Measurements from ENCODE around the gene CD320.
"Not testable (repeated sequence)": the region's sequence is repeated elsewhere in the genome, so short reads cannot be mapped to it uniquely, and the experiment has no call there.

Gene CD320

DNA sequence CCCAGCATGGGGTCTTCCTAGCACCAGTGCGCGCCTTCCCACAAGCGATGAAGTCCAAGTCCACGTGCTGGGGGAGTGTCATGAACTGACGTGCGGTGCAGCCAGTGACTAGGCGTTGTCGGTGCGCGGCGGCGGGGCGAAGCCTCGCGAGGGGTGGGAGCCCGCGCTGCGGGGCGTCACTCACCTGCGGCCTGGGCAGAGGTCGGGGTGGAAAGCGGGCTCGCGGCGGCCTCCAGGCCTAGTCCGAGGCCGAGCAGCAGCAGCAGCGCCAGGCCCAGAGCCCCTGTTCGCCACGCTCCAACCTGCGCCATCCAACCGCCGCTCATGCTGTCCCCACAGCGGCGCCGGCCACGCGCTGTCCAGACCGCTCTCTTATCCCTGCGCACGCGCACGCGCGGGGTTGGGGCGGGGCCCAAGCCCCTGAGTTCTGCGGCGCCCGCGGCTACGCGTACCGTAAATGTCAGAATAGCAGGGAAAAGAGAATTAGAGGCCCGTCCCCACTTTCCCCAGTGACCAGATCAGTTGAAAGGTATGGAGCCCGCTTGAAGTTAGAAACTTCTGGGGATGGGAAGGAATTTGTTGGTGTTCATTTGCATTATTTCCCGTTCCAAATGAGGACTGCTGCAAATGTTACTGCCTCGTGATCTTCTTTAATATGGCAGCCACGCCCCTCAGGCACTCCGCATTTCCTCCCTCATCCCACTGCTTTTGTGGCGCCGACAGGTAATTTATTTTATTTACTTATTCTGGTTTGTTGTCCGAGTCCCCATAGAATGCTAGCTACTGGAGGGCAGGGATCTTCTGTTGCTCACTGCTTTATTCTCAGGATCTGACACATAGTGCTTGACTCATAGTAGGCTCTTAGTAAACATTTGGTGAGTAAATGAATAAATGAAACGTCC is at the start of gene CD320:
Gene CD320 (minus strand): TSS at position 394 of the 902 bp plus-strand sequence. CDS start 68 bp downstream, at position 326.
- peak; percentile 90 for DNase-seq

DNA sequence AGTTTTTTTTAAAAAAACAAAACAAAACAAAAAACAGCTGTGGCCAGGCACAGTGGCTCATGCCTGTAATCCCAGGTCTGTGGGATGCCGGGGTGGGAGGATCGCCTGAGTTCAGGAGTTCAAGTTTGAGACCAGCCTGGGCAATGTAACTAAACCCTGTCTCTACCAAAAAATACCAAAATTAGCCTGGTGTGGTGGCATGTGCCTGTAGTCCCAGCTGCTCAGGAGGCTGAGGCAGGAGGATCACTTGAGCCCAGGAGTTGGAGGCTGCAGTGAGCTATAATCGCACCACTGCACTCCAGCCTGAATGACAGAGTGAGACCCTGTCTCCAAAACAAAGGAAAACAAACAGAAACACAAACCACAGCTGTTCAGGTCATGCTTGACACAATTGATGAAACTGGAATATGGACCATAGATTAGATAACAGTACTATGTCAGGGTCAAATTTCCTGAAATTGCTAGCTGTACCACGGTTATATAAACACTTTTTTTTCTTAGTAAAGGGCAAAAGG is 48.9 kb upstream of the CD320 start:
- DNase-seq = no peak

DNA sequence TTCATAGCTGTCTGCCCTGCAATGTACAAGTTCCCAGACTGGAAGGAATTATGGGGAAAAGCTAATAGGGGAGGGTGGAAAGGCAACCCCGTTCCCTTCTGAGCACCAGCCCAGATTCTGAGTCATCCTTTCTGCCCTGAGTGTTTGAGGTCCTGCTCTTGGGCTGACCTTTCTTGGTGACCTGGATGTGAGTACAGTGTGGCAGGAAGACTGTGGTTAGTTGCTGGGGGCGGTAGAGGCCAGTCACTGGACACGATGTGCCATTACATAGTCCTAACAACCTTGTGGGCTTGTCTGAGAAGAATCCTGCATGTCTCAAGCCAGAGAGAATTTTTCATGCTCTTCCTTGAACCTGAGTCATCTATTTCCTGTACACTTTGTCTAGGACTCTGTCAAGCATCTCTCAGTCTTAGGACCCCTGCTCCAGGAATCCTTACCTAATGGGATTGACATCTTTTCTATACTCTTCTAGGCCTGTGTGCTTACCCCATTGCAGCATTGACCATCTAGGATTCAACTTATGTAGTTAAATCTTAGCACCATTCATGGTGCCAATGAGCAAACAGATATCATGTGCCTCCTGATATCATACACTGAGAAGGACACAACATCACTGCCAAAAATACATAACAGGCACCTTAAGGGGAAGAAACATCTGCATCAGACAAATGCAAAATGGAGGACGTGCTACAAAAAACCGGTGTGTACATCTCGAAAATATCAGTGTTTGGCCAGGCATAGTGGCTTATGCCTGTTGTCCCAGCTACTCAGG is 47.7 kb upstream of the CD320 start:
- no peak for DNase-seq

DNA sequence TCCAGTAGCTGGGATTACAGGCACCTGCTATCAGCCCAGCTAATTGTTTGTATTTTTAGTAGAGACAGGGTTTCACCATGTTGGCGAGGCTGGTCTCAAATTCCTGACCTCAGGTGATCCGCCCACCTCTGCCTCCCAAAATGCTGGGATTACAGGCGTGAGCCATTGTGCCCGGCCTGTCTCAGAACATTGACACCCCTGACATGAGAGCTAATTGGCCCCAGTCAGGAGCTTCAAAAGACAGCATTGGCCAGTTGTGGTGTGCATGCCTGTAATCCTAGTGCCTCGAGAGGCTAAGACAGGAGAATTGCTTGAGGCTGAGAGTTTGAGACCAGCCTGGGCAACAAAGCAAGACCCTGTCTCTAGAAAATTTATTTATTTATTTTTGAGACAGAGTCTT is 44.7 kb upstream of the CD320 start:
- DNase-seq = not testable (repeated sequence)

DNA sequence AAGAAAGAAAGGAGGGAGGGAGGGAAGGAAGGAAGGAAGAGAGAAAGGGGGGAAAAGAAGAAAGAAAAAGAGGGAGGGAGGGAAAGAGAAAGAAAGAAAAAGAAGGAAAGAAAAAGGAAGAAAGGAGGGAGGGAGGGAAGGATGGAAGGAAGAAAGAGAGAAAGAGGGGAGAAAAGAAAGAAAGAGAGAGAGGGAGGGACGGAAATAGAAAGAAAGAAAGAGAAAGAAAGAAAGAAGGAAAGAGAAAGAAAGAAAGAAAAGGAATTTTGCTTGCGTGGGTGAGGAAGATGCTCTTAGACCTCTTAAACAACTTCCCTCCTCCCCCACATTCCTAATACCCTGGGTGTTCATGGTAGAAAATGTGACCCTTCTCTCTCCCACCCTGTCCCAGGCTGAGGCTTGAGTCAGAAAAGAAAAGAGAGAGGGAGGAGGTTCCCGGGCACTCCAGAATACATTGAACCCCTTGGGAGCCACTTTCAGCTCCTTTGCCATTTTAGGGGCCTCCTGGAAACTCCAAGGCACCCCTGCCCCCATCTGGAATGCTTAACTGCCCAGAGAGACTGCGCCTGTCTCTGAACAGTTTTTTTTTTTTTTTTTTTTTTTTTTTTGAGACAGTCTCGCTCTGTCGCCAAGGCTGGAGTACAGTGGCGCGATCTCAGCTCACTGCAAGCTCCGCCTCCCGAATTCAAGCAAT is 44.1 kb upstream of the CD320 start:
- DNase-seq = no peak

DNA sequence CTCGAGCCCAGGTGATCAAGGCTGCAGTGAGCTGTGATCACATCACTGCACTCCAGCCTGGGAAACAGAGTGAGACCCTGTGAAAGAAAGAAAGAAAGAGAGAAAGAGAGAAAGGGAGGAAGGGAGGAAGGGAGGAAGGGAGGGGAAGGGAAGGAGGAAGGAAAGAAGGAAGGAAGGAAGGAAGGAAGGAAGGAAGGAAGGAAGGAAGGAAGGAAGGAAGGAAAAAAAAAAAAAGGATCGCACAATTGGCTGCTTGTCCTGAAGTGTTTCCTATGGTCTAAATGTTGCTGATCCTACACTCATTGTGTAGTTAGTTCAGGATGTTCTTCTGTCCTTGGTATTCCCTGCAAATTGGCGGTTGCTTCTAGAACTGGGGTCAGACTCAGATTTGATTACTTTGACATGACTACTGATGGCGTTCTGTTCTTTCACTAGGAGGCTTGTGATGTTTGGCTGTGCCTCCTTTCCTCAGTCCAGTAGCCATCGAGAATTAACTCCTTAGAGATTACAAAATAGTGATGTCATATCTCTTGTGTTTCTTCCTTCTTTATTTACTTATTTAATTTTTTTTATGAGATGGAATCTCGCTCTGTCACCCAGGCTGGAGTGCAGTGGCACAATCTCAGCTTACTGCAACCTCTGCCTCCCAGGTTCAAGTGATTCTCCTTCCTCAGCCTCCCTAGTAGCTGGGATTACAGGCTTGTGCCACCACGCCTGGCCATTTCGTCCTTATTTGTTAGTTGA is 41.6 kb upstream of the CD320 start:
- DNase-seq = not testable (repeated sequence)

DNA sequence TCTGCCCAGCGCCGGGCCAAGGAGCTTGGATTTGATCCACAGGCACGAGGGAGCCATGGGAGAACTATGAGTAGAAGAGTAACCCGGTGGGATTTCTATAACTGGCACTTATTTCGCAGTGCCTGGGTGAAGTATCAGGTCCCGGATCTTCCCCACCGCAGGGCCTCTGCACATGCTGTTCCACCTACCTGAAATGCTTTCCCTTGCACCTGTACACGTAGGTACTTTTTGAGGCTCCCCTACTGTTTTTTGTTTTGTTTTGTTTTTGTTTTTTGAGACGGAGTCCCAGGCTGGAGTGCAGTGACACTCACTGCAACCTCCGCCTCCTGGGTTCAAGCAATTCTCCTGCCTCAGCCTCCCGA is 35.3 kb upstream of the CD320 start:
- no peak for DNase-seq

DNA sequence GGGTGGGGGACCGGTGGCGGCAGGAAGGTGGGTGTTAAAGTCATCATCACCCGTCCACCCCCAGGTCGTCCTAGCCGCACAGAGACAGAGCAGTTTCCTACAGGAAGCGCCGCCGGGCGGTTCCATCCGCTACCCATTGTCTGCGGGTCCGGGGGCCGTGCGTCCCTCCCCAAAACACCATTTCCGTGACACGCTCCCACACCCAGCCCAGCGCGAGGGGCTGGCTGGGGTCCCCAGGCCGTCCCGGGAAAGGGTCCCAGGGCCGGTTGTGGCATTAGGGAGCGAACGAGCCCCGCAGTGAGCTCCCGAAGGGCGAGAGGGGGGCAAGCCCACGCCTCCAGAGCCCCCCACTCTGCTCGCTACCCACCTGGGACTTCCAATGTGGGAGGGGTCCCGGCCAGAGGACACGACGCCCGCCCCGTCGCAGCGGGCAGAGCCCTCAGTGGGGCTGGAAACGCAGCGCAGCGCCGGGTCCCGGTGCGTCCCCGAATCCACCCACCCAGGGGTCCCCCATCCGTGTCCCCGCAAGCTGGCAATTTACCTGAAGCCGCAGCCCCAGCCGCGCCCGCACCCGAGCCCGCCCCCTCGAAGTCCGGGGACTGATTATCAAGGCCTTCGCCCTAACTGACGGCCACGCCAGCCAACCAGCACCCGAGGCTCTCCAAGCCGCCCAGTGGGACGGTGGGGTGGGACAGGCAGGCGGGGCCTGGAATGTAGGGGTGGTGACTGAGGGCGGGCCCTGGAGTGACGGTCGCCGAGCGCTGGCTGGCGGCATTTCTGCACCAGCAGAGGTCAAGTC is 34.7 kb upstream of the CD320 start, which contains the start of gene KANK3:
Gene KANK3 (minus strand): TSS at position 579 of the 799 bp plus-strand sequence. CDS start 5,434 bp downstream, outside the sequence.
- DNase-seq = peak; percentile 67

DNA sequence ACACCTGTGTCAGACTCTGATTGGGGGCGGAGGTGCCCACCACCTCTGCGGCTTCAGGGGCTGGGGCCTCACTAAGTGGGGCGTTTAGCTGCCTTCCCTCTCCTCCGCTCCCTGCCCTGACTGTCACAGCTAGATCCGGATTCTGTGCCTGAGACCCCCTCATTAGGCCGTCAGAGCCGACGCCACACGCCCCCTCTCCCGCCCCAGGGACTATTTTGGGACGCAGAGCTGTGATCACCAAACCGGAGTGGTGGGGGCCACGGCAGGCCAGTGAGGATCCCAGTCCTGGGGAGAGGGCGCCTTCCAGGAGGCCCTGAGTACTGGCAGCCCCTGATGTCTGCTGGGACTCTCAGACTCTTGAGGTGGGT is 34.1 kb upstream of the CD320 start:
- no peak for DNase-seq

DNA sequence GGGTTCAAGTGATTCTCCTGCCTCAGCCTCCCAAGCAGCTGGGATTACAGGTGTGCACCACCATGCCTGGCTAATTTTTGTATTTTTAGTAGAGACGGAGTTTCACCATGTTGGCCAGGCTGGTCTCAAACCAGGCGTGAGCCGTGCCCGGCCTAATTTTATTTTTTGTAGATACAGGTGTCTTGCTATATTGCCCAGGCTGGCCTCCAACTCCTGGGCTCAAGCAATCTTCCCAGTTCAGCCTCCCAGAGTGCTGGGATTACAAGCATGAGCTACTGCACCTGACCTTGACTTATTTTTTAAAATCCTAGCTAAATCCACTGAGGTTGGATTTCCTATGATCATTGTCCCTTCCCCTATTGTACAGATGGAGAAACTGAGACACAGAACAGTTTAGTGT is 33.3 kb upstream of the CD320 start:
- not testable (repeated sequence) for DNase-seq

DNA sequence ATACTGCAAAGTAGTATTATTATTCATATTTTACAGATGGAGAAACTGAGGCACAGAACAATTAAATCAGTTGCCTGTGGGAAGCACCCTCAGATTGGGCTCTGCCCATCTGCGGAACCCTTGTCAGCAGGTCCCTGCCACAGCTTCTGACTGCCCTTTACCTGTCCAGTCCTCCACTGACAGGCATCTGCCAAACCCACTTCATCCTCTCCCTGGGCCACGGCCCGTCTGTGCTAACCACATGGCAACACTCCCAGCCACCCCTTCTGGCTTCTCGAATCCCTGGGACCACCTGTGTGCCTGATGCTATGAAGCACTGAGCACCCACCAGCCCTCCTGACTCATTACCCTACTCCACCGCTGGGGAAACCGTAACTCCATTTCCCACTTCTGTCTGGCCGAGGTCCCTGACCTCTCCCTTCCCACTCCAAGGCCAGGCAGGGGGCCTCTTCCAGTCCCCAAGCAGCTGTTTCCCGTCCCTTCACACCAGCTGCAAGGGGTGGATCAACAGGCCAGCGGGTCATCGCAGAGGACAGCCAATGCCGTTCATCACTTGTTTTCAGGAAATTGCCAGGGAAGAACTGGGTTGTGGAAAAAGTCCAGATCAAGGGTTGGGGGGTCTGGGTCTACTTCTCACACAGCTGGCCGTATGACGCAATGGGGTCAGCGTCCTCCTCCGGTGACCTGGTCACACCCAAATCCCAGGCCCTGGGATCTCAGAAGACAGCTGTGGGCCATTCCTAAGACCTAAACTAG is 32.4 kb upstream of the CD320 start:
- no peak for DNase-seq

DNA sequence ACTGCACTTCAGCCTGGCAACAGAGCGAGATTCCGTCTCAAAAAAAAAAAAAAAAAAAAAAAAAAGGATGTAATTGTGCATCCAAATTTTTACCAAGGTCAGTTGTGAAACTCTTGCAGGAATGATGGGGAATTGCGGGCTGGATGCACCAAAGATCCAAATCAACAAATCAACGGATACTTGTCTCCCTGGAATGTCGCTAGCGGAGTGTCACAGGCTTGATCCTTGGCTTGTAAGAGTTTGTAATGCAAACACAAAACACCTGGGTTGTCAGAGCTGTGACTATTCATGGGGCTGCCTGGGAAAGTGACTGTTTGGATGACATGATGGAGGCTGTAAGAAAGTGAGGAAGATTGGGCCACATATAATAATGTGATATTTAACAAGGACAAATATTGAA is 30.7 kb upstream of the CD320 start:
- no peak for DNase-seq

DNA sequence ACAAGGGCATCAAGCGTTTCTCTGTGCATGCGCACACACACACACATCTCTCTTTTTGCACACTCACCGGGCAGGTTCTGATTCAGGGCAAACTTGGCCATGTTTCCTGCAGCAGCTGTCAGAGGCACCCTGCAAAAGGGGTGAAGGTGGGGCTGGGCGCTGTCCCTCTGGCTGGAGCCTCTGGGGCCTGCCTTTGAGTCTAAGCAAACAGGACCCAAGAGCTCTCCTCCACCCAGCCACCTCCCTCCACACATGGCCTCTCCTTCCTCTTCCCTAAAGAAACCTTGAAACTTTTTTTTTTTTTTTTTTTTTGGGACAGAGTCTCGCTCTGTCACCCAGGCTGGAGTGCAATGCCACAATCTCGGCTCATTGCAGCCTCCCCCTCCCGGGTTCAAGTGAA is 29.6 kb upstream of the CD320 start:
- DNase-seq = no peak

DNA sequence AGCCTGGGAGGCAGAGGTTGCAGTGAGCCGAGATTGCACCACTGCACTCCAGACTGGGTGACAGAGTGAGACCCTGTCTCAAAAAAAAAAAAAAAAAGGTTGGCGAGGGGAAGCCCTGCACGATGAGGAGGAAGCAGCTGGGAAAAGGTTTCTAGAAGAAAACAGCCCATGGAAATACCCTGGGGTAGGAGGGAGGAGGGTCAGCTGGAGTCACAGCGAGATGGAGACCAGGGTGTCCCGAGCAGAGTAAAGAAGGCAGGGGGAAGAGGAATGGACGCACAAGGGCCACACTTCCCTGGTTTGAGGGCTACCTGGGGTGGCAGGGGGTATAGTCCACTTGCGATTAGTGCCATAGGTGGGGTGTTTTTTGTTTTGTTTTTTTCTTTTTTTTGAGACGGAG is 28.5 kb upstream of the CD320 start:
- no peak for DNase-seq

DNA sequence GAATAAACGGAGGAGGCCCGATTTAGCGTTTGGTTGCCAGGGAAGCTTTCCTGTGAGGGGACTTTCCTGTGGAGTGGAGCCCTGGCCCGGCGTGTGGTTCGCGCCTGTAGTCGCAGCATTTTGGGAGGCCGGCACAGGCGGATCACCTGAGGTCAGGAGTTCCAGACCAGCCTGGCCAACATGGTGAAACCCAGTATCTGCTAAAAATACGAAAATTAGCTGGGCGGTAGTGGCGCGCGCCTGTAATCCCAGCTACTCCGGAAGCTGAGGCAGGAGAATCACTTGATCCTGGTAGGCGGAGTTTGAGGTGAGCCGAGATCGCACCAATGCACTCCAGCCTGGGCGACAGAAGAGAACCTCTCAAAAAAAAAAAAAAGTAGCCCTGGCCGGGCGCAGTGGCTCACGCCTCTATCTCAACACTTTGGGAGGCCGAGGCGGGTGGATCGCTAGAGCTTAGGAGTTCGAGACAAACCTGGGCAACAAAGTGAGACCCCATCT is 28.0 kb upstream of the CD320 start:
- no peak for DNase-seq

DNA sequence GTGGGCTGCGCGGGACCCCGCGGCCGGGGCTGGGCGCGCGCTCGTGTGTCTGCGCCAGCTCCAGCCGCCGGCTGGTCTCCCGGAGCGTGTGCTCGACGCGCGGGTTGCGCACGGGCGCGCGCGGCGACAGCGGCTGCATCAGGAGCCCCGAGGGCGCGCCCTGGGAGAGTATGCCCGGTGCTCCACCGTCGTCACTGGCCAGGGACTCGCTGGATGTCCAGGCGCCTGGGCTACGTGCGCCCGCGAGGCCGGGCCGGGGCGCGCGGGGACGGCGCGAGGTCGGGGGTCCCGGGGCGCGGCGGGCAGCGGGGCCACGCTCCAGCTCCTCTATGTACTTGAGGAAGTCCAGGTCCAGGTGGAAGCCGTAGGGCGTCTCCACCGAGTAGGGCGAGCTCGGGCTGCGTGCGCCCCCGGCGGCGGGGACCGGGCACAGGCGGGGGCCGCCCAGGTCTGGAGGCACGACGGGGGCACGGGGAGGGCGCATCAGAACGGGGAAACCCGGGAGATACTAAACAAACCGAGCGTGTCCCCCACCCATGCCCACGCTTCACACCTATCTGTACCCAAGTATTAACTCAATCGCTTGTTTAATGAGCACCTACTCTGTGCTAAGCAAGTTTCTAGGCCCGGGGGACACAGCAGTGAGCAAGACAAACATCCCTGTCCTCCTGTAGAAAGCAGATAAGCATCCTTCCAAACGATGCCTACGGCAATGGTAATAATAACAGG is 27.3 kb upstream of the CD320 start:
- DNase-seq = no peak

DNA sequence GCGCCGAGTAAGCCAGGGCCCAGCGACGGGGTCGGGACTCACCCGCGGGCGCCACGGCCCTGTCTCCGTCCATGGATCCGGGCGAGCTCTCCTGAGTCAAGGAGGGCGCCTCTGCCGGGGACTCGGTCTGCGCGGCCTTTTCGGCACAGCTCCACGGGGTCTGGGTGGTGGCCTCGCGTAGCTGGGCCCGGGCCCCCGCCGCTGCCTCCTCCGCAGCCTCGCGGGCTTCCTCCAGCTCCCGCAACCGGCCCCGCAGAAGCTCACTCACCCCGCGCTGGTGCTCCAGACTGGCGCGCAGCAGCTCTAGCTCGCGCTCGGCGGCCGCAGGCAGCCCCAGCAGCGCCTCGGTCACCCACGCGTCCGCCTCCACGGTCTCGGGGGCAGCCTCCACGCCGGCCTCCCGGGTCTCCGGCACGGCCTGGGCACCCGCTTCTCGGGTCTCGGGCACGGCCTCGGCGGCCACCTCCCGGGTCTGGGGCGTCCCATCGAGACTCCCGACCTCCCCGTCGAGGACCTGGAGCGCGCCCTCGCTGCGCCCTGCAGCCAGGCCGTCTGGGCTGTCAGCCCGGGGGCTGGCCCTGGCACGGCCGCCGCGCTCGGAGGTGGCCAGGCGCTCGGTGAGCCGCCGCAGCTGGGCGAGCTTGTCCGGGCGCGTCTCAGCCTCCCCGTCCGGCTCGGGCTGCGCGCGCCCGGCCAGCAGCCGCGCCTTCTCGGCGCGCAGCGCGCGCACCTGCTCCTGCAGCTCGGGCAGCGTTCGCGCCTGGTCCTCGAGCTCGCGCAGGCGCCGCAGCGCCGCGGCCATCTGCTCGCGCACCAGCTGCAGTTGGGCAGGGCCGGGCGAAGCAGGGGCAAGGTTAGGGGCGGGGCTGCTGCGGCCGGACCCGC is 26.5 kb upstream of the CD320 start:
- DNase-seq = peak; percentile 39

DNA sequence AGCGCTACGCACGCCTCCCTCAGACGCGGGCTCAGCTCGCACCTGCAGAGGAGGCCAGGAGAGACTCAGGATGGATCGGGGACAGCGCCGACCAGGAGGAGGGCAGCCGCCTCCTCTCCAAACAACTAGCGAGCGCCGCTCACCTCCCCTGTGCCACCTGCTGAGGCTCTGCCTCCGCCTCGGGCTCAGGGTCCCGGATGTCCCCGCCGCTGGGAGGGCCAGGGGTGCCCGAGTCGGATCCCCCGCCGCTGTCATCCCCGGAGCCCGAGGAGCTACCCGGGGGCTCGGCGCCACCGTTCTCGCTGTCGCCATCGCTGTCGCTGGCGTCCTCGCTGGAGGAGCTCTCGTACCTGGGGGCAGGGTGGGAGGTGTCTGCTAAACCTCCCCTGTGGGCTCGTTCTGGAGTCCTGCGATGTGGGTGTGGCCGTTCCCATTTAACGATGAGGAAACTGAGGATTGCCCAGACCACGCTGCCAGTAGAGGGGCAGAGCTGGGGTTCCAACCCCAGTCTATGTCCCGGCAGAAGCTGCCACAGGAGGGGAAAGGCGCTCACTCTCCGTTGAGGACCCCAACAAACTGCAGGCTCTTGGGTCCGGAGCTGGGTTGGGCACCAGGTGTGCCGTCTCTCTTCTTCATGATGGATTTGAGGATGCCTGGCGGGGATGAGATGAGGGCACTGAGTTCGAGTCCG is 25.8 kb upstream of the CD320 start:
- DNase-seq = no peak

Measured in NCI-H2029 treated with DMSO at 0.1 percent for 48 hours (cell line).